GM19468 (cell line): ENCODE data around the gene SPATC1L.
A peak's percentile ranks its signal among the peaks of the same experiment; 100 is the strongest.
"Not testable (repeated sequence)": the region's sequence is repeated elsewhere in the genome, so short reads cannot be mapped to it uniquely, and the experiment has no call there.

Experiments used
- ATAC-seq: cut with Tn5 transposase; IDR thresholded peaks from one replicate; pipeline ENCODE4 v1.9.1; 2021; ENCODE audit warnings: mild to moderate bottlenecking, moderate library complexity, moderate number of reproducible peaks; ENCODE audit not compliant: unreplicated experiment; ENCODE audit errors: extremely low read depth

Gene SPATC1L

GRCh38 chr21:46183910-46184624 lies at the start of gene SPATC1L:
Gene SPATC1L (minus strand): TSS chr21:46184459. CDS start chr21:46182816, 1,643 bp downstream.
- ATAC-seq: no peak

GRCh38 chr21:46229923-46230260 lies 45.6 kb upstream of the SPATC1L start:
- ATAC-seq: no peak

GRCh38 chr21:46229133-46229922 lies 45.1 kb upstream of the SPATC1L start:
- ATAC-seq: no peak

- peak; percentile 70 for ATAC-seq
These were observed 44.2 kb upstream of the SPATC1L start, which contains the start of gene LSS for GRCh38 chr21:46228345-46229051. Gene LSS (minus strand): TSS chr21:46228774. CDS start chr21:46228745, 29 bp downstream.

DNA sequence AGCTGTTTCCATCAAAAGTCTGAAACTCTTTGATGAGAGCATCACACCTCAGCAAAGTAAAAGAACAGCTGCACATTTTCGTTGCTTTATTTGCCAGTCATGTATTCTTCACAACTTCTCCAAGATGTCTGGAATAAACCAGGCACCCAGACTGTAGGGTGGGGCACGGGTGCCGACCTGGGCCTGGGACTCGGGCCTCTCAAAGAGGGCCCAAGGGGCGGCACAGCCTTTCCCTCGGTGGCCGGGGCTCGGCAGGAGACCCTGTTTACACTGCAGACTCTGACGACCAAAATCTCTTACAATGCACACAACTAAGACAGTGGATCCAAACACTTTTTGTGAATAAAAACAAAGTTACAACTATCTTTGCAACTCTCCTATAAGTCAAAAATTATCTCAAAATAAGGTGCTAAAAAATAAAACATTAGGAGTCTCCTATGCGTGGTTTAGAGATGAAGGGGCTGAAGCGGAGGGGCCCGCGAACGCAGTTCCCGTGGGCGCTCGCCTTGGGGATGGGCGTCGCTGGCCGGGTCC lies 43.6 kb upstream of the SPATC1L start:
- no peak for ATAC-seq

DNA sequence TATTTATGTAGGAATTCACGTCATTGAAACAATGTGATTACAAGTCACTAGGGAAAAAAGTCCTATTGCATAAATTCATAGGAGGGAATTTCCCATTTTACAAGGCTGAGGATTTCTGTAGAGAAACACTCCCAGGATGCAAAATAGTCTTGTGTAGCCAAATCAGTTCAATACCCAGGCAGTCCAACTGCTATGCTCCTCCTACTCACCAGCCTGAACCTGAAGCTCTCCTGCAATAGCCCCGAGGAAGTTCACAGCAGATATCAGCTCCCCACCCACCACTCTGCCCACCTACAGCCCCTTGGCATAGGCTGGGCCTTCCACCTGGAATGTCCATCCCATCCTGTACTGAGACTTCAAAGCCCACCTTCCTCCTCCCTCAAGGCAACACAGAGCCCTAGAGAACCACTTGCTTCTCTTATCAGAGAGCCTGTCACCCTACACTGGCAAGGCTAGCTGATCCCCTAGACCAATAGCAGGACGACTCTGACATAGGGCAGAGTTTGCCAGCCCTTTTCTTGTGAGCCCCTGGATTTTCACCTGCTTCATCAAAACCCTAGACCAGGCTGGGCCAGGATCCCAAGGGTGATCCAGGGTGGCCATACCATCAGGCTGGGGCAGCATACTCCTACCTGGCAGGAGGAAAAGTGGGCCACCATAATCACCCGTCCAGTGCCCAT lies 42.8 kb upstream of the SPATC1L start:
- no peak for ATAC-seq

DNA sequence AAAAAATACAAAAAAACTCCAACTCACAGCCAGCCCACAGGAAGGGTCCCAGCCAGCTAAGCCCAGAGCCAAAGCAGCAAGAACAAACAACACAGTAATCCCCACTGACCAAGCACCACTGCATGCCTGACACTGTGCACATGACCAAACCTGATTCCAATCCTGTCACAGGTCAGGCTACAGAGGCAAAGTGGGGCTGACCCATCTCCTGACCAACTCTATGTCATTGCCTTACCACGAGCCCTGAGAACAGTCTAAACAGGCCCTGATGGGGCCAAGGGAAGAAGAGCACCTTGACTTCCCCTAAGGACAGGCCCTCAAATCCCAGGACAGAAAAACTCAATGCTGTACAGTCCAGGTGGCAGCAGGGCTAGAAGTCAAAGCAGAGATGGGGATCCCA lies 41.9 kb upstream of the SPATC1L start:
- no peak for ATAC-seq

- ATAC-seq: not testable (repeated sequence)
These were observed 39.4 kb upstream of the SPATC1L start for GRCh38 chr21:46223661-46224060.

GRCh38 chr21:46223217-46223616 lies 39.0 kb upstream of the SPATC1L start:
- no peak for ATAC-seq

GRCh38 chr21:46222436-46223116 lies 38.3 kb upstream of the SPATC1L start:
- ATAC-seq: no peak

- ATAC-seq: no peak
These were observed 37.6 kb upstream of the SPATC1L start for GRCh38 chr21:46221664-46222435.

- no peak for ATAC-seq
These were observed 36.6 kb upstream of the SPATC1L start for GRCh38 chr21:46220847-46221246.

GRCh38 chr21:46220275-46220810 lies 36.1 kb upstream of the SPATC1L start:
- ATAC-seq: no peak

GRCh38 chr21:46219591-46220239 lies 35.5 kb upstream of the SPATC1L start:
- no peak for ATAC-seq

GRCh38 chr21:46218906-46219590 lies 34.8 kb upstream of the SPATC1L start:
- ATAC-seq: no peak

GRCh38 chr21:46217511-46218196 lies 33.4 kb upstream of the SPATC1L start:
- no peak for ATAC-seq
